Activated CD4-positive, alpha-beta T cell treated with anti-CD3 and anti-CD28 coated beads, Interleukin-2, amount 50 U/mL, for 4 hours (primary cell): ENCODE measurements around the gene AOC3.
"Not testable (repeated sequence)": the region's sequence is repeated elsewhere in the genome, so short reads cannot be mapped to it uniquely, and the experiment has no call there.

Experiments used
- DNase-seq, 2 experiments: peaks; one replicate each; pipeline ENCODE4 v3.0.0-alpha.2; 2020

AOC3 gene

GRCh38 chr17:42867694-42868261, 16.8 kb downstream of the AOC3 start:
- not testable (repeated sequence) for DNase-seq

- DNase-seq = no peak
These were observed 17.3 kb downstream of the AOC3 start for GRCh38 chr17:42868338-42868737.

GRCh38 chr17:42871647-42872046, 20.6 kb downstream of the AOC3 start:
- DNase-seq = no peak

- DNase-seq = no peak
These were observed 21.4 kb downstream of the AOC3 start for GRCh38 chr17:42872251-42872965.

- no peak for DNase-seq
These were observed 22.3 kb downstream of the AOC3 start for GRCh38 chr17:42873315-42873714.

GRCh38 chr17:42873932-42874695, 23.1 kb downstream of the AOC3 start:
- DNase-seq = not testable (repeated sequence)

- no peak for DNase-seq
These were observed 26.0 kb downstream of the AOC3 start for GRCh38 chr17:42877037-42877436.

- no peak for DNase-seq
These were observed 27.3 kb downstream of the AOC3 start for GRCh38 chr17:42878123-42878880.

GRCh38 chr17:42878924-42879595, 28.1 kb downstream of the AOC3 start:
- DNase-seq = no peak

GRCh38 chr17:42879596-42879985, 28.6 kb downstream of the AOC3 start:
- no peak for DNase-seq

- DNase-seq = no peak
These were observed 29.8 kb downstream of the AOC3 start for GRCh38 chr17:42880776-42881310.

GRCh38 chr17:42881706-42882105, 30.7 kb downstream of the AOC3 start:
- DNase-seq = not testable (repeated sequence)

- no peak for DNase-seq
These were observed 31.2 kb downstream of the AOC3 start for GRCh38 chr17:42882166-42882565.

- DNase-seq = no peak
These were observed 33.0 kb downstream of the AOC3 start for GRCh38 chr17:42883802-42884558.

- DNase-seq = not testable (repeated sequence)
These were observed 34.8 kb downstream of the AOC3 start for GRCh38 chr17:42885806-42886205.

- DNase-seq = no peak
These were observed 35.5 kb downstream of the AOC3 start for GRCh38 chr17:42886283-42887176.

GRCh38 chr17:42889809-42890208, 38.8 kb downstream of the AOC3 start:
- no peak for DNase-seq

GRCh38 chr17:42891539-42892152, 40.6 kb downstream of the AOC3 start:
- no peak for DNase-seq

GRCh38 chr17:42893359-42893758, 42.4 kb downstream of the AOC3 start:
- no peak for DNase-seq
